Fibroblast of lung (primary cell): ENCODE data around the gene MSX1. TPM values are rescaled to one million over a fixed set of nuclear protein-coding genes. Genes with fewer than 3 reads are reported as not detected.

Experiments
- DNase-seq, 2 donors: peaks; one replicate each; pipeline versions ENCODE4 v3.0.0 to v3.0.0-alpha.2; 2010; ENCODE audit warnings: low read depth in 2 of 2
- H2AFZ ChIP-seq: 2 replicates; pipeline ENCODE4 v1.5.1; 2012; ENCODE audit warnings: low read length, control low read depth, inconsistent platforms
- H3K27ac ChIP-seq: 2 replicates; pipeline ENCODE4 v1.5.1; 2011; ENCODE audit warnings: low read length, control low read depth; ENCODE audit not compliant: insufficient read depth
- H3K27me3 ChIP-seq: 2 replicates; pipeline ENCODE4 v1.5.1; 2011; ENCODE audit warnings: mild to moderate bottlenecking, low read length; ENCODE audit not compliant: control insufficient read depth, insufficient read depth
- H3K36me3 ChIP-seq: 2 replicates; pipeline ENCODE4 v1.5.1; 2011; ENCODE audit warnings: low read length; ENCODE audit not compliant: control insufficient read depth, insufficient read depth
- H3K4me1 ChIP-seq: 2 replicates; pipeline ENCODE4 v1.5.1; 2011; ENCODE audit warnings: low read length; ENCODE audit not compliant: control insufficient read depth, insufficient read depth; ENCODE audit errors: extremely low read depth
- H3K4me2 ChIP-seq: 2 replicates; pipeline ENCODE4 v1.5.1; 2011; ENCODE audit warnings: low read length, control low read depth; ENCODE audit not compliant: insufficient read depth; ENCODE audit errors: extremely low read depth
- H3K4me3 ChIP-seq, 4 experiments: fragments of 200-600 bp in 1 of 4; sonication (generic) in 1 of 4; replicated peaks in 1 of 4; 2 replicates each; pipeline ENCODE4 v1.5.1; 2011 to 2016; ENCODE audit warnings: low read length in 4 of 4, low read depth in 3 of 4, mild to moderate bottlenecking in 3 of 4, control low read depth in 2 of 4, inconsistent platforms in 1 of 4, mixed read lengths in 1 of 4; ENCODE audit not compliant: insufficient read depth in 1 of 4; ENCODE audit errors: control extremely low read depth in 1 of 4
- H3K79me2 ChIP-seq: 2 replicates; pipeline ENCODE4 v1.5.1; 2012; ENCODE audit warnings: mild to moderate bottlenecking, low read length, inconsistent platforms; ENCODE audit not compliant: control insufficient read depth, insufficient read depth
- H3K9ac ChIP-seq: 2 replicates; pipeline ENCODE4 v1.5.1; 2011; ENCODE audit warnings: mild to moderate bottlenecking, low read length, control low read depth; ENCODE audit not compliant: insufficient read depth
- H3K9me3 ChIP-seq: 2 replicates; pipeline ENCODE4 v1.5.1; 2012; ENCODE audit warnings: low read depth, low read length; ENCODE audit not compliant: control insufficient read depth, insufficient read depth
- H4K20me1 ChIP-seq: 2 replicates; pipeline ENCODE4 v1.5.1; 2011; ENCODE audit warnings: low read length; ENCODE audit not compliant: control insufficient read depth, insufficient read depth; ENCODE audit errors: extremely low read depth
- polyA plus RNA-seq, 2 donors: library from polyadenylated mRNA; depleted of rRNA in 1 of 2; stranded (reverse) in 1 of 2; unstranded in 1 of 2; fragments of >200 nt; gene quantifications; 2 replicates each; pipeline ENCODE4 v1.2.1, GENCODE V29; 2011 to 2012; ENCODE audit warnings: missing spikeins in 1 of 2
- total RNA-seq: library from RNA; depleted of rRNA; stranded (reverse); fragments of >200 nt; gene quantifications from 2 replicates; pipeline ENCODE4 v1.2.1, GENCODE V29; 2014
- TF ChIP-seq, protein P1 (sequence below), 2 donors: IDR thresholded peaks in 1 of 2; conservative IDR thresholded peaks in 1 of 2; 1 replicate in 1 of 2; 2 replicates in 1 of 2; pipeline ENCODE4 v1.5.1; 2011 to 2012; ENCODE audit warnings: low read length in 2 of 2, control low read depth in 1 of 2, inconsistent platforms in 1 of 2, low read depth in 1 of 2, mild to moderate bottlenecking in 1 of 2

MSX1 gene
- total and polyA plus RNA-seq, 2 donors (not counting 1 experiment from before 2014, with no cell fraction given): 1.3 to 2.1 TPM

GRCh38 chr4:4913147-4913561 lies 53.7 kb downstream of the MSX1 start:
- H3K27me3 ChIP-seq: no peaks in the 10 kb centered on the region
- no peak overlapping the region for H2AFZ ChIP-seq
- no peaks in the 10 kb centered on the region for H3K9me3 ChIP-seq
- H3K4me3 ChIP-seq: no peak overlapping the region
- no peak overlapping the region for H3K27ac ChIP-seq
- H3K79me2 ChIP-seq: no peaks in the 10 kb centered on the region
- no peak for DNase-seq
- no peak overlapping the region for H3K4me2 ChIP-seq
- H3K4me1 ChIP-seq: no peaks in the 10 kb centered on the region
- H4K20me1 ChIP-seq: no peaks in the 10 kb centered on the region
- H3K36me3 ChIP-seq: no peaks in the 10 kb centered on the region
- TF ChIP-seq, protein P1, sequence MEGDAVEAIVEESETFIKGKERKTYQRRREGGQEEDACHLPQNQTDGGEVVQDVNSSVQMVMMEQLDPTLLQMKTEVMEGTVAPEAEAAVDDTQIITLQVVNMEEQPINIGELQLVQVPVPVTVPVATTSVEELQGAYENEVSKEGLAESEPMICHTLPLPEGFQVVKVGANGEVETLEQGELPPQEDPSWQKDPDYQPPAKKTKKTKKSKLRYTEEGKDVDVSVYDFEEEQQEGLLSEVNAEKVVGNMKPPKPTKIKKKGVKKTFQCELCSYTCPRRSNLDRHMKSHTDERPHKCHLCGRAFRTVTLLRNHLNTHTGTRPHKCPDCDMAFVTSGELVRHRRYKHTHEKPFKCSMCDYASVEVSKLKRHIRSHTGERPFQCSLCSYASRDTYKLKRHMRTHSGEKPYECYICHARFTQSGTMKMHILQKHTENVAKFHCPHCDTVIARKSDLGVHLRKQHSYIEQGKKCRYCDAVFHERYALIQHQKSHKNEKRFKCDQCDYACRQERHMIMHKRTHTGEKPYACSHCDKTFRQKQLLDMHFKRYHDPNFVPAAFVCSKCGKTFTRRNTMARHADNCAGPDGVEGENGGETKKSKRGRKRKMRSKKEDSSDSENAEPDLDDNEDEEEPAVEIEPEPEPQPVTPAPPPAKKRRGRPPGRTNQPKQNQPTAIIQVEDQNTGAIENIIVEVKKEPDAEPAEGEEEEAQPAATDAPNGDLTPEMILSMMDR (conservative IDR thresholded peaks at IDR 0.05 in 1 of 2, IDR thresholded peaks at IDR 0.05 in 1 of 2; ENCODE audit: low read depth in 1 of 2, low read length in 2 of 2): no peak
- no peak overlapping the region for H3K9ac ChIP-seq

Other genes with a start within 250 kb of the MSX1 start
- 0.17 TPM in 1 of 2 replicates, not detected in the other for gene CYTL1, start 159.8 kb downstream of the MSX1 start, total RNA-seq
- 6.9 TPM in 1 of 2 replicates, not detected in the other for gene CYTL1, start 159.8 kb downstream of the MSX1 start, polyA plus RNA-seq
- under 0.01 and 0.50 TPM in 2 replicates for gene STK32B, start 191.8 kb downstream of the MSX1 start, total RNA-seq
- gene STK32B, start 191.8 kb downstream of the MSX1 start, polyA plus RNA-seq: 1.3 and 1.4 TPM in 2 replicates